Kidney glomerular epithelial cell (primary cell): ENCODE results near the gene TEC.
"Not testable (repeated sequence)": the region's sequence is repeated elsewhere in the genome, so short reads cannot be mapped to it uniquely, and the experiment has no call there.

Experiments
- DNase-seq: peaks from one replicate; lab custom pipeline; 2025; lab: John Stamatoyannopoulos, UW

Gene TEC

DNA sequence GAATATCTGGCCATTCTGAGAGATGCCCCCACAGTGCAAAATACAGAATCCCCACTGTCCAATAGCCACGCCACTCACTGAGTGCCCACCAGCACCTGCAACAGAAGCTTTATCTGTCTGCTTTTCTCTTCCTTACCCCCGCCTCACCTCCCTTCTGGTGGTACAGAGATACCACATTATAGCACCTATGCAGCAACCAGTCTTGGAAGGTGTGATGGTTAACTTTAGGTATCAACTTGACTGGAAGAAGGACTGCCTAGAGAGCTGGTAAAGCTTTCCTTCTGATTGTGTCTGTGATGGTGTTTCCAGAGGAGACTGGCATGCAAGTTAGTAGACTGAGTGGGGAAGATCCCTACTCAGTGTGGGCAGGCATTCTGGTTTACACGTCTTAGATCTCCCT lies 73.8 kb downstream of the TEC start:
- no peak for DNase-seq

DNA sequence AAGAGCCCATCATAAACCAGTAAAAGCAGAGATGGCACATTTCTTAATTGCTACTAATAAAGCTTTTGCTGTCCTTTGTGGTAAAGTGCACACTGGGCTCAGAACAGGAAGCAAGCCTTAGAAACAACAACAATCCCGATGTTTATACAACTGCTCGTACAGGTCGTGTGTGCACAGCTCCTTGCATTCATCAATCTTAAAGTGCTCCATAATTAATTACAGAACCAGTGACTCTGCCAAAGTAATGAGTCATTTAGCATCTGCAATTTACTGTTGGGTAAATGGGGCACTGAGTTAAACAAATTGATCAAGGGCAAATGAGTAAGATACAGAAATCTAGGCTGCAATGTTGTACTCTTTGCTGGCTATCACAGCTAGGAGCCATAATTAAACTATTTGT lies 74.3 kb downstream of the TEC start:
- DNase-seq: no peak

DNA sequence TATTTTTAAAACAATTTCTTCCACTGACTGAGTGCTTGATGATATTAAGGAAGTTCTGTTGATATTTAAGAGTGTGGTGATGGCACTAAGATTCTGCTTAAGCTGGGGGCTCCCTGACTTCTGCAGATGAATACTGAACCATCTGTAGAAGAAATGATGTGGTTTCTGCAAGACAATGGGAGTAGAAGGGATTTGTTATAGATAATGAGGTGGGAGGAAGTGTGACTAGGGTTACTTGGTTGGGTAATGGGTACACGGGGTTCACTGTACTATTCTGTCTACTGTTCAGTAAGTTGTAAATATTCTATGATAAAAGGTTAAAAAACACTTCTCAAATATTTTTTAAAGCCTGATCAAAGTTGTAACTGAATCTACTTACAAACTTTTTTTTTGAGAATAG lies 74.7 kb downstream of the TEC start:
- no peak for DNase-seq

DNA sequence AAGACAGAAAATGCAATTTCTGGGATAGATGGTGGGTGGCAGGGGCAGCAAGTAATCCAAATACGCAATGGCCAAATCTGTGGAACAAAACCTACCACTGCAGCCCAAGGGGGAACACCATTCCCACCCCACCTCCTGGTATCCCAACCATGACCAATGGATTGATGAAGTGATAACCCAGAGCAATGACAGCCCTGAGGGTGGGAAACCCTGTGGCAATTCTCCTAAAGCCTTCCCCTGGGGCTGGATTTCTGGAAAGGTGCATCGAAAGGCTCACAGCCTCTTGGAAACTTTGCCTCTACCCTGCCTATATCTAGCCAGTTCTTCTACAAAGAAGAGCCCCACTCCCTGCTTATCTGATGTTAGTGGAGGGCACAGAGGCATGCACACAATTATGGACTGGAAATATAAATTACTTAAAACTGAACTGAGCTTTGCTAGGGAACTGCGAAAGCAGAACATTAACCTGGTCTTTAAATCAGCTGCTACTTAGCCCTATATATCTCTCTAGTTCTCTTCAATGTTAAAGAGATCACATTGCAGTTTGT lies 75.6 kb downstream of the TEC start:
- DNase-seq: no peak

DNA sequence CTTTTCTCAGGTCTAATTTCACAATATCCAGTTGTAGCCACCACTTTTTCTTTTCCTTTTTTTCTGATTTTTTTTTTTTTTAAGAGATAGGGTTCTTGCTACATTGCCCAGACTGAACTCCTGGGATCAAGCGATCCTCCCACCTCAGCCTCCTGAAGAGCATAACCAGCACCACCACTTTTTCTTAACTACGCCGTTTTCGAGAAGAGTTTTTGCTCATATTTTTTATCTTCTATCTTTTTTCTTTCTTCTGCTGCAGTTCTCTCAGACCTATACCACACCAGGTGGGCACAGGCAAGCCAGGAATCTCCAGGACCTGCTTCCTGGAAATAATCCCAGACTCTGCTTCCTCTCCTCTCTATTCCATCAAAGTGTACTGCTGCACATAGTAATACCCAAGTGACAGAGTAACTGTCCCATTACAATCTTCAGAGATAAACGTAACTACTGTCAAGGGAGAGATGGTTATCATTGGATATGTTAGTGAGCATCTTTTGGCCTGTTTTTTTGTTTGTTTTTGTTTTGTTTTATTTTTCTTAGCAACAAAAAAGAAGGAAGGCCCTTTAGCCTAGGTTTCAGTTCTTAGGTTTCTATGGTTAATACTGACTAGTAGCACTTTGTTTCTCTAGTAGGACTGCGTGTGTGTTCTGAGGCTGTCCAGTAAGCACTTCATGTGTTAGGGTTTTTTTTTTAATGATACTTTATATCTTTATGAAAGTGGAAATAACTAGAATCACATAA lies 76.4 kb downstream of the TEC start:
- no peak for DNase-seq

DNA sequence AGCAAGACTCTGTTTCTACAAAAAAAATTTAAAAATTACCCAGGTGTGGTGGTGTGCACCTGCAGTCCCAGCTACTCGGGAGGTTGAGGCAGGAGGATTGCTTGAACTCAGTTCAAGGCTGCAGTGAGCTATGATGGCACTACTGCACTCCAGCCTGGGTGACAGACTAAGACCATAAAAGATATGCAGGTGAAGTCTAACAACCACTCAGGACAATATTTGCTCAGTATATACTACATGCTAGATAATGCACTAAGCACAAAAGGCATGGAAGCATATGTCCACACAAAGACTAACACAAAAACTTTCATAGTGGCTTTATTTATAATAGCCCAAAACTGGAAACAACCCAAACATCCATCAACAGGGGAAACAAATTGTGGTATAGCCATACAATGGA lies 77.9 kb downstream of the TEC start:
- no peak for DNase-seq

DNA sequence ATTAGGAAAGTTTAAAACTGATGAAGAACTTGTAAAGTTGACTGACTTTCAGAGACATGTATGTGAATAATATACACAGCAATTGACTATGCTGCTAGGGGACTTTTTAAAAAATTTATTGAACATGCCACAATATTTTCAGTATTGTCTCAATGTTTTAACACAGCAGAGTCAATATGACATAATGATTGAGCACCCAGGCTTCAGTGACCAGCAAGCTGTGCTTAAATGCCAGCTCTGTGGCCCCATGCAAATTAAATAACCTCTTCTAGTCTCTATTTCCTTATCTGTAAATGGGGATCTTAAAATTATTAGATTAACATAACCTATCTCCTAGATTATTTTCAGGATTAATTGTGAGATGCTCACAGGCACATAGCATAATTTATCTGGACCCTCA lies 78.8 kb downstream of the TEC start:
- DNase-seq: no peak

DNA sequence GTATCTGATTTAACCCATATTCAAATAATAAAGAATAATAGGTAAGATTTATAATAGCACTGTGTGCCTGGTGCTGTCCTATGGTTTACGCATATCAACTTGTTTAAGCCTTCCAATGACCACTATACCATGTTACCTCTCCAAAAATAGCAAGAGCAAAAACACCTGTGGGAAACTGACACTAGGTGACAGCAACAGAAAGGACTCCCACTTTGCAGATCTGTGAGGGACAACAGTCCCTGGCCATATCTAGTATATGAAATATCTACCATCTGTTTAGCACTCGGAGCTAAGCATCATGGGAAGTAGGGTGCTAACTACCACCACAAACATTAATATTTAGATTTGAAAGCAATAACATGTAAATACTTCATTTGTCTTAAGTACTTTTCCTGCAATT lies 79.9 kb downstream of the TEC start:
- DNase-seq: no peak

DNA sequence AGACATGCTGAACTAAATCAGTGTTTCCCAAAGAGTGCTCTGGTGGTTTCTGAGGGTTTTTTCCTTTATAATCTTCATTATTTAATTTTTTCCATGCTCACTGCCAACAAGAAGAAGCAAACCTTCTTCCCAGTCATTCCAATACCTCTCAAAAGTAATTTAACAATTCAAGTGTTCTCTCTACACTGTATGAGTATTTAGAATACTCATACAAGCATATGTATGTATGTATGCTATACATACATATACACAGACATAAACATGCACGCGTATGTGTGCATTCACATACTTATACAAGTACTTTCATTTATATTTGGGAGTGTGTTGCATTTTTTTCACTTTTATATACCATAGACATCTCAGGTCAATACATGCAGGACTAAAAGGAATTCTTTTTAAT lies 81.2 kb downstream of the TEC start:
- DNase-seq: no peak

DNA sequence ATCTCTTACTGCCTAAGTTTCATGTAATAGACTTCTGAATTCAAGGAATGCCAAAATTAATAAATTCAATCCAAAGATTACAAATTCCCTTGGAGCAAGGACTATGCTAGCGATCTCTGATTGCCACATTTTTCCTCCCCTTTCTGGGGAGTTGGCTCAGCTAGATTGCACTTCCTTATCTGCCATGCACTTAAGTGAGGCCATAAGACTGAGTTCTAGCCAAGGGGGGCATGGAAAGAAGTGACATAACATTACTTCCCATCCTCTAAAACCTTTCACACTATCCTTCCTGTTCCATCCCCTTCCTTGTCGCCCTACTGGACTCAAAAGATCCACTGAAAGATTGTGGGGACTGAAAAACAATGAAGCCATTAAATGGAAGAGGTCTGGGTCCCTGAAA lies 81.8 kb downstream of the TEC start:
- DNase-seq: no peak

DNA sequence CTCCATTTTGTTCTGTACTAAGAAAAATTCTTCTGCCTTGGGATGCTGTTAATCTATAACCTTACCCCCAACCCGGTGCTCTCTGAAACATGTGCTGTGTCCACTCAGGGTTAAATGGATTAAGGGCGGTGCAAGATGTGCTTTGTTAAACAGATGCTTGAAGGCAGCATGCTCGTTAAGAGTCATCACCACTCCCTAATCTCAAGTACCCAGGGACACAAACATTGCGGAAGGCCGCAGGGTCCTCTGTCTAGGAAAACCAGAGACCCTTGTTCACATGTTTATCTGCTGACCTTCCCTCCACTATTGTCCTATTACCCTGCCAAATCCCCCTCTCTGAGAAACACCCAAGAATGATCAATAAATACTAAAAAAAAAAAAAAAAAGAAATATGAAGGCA lies 82.6 kb downstream of the TEC start:
- not testable (repeated sequence) for DNase-seq

DNA sequence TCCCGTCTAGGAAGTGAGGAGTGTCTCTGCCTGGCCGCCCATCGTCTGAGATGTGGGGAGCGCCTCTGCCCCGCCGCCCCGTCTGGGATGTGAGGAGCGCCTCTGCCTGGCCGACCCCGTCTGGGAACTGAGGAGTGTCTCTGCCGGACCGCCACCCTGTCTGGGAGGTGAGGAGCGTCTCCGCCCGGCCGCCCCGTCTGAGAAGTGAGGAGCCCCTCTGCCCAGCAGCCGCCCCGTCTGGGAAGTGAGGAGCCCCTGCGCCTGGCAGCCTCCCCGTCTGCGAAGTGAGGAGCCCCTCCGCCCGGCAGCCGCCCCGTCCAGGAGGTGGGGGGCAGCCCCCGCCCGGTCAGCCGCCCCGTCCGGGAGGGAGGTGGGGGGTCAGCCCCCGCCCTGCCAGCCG lies 83.2 kb downstream of the TEC start:
- not testable (repeated sequence) for DNase-seq

DNA sequence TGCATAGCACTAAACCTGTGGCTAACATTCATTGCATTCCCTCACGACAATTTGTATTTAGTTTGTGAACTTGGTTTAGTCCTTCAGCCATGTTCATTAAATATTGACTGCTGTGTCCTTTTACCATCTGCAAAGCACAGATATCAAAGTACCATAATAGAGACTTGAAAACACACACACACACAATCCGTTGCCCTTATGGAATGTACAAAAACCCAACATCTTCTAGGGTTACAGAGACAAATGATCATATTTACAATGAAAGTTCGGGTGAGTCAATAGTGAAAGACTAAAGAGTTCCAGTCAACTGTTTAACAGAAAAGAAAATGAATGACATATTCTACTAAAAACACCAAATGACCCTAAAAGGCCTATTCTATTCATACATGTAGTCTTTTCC lies 84.8 kb downstream of the TEC start:
- peak; percentile 19 for DNase-seq

DNA sequence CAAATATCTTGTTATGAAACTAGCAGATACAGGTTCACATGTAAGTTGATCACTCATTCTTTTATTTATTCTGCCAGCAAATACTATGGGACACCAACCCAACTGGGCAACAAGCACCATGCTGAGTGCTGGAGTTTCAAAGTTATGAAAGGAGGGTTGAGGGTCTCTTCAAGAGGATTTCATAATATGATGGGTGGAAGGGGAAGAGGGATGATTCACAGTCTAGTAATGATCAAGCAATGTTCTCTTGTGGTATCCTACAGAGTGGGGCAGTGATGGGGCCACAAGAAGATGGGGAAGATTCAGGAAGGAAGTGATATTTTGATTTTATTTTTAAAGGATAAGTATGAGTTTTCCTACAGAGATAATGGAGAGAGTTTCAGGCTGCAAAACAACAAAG lies 89.4 kb downstream of the TEC start:
- no peak for DNase-seq

DNA sequence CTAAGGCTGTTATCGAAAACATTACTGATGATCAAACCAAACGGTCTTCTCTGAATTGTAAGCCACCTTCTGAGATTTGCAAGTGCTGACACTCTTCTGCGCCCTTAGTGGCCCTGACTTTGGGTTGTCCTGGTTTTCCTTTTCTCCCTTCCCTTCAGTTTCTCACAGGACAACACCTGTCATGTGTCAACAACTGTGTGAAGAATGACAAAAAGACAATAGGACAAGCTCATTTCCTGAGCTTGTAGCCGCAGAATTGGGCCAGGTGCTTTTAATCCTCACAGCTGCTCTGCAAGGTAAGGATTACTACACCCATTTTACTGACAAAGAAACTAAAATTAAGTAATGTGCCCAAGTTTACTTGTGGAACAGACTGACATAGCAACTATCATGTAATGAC lies 90.7 kb downstream of the TEC start:
- no peak for DNase-seq

DNA sequence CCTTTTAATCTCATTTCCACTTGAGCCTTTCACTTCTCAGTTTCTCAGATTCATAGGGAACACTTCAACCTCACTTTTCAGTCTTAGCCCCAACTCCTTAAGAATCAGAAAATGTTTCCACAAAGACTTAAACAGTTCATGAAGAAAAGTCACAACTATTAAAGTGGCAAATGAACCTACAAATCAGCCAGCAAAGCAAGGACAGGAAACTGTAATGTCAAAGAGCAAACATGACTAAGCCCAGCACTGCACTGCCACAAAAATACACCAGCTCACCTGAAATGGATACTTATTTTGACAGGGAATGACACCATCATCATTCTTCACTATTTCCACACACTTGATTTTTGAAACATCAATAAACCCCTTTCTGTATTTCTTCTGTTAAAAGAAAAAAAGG lies 93.8 kb downstream of the TEC start:
- no peak for DNase-seq

DNA sequence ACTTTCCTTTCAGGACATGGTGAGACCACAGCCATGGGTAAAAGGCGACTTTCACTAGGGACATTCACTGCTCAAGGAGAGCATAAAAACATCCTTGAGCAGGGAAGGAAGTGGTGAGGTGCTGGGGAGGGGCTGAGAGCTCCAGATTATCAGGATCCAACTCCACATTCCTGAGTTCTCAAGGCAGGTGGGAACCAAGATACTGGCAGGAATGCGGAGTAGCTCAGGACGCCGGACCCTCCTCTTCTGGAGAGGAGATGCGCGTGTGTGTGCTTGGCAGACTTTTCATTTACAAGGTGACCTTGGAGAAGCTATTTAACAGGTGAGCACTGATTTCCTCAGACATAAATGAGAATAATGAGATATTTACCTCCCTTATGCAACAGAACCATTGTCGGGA lies 94.3 kb downstream of the TEC start:
- no peak for DNase-seq

DNA sequence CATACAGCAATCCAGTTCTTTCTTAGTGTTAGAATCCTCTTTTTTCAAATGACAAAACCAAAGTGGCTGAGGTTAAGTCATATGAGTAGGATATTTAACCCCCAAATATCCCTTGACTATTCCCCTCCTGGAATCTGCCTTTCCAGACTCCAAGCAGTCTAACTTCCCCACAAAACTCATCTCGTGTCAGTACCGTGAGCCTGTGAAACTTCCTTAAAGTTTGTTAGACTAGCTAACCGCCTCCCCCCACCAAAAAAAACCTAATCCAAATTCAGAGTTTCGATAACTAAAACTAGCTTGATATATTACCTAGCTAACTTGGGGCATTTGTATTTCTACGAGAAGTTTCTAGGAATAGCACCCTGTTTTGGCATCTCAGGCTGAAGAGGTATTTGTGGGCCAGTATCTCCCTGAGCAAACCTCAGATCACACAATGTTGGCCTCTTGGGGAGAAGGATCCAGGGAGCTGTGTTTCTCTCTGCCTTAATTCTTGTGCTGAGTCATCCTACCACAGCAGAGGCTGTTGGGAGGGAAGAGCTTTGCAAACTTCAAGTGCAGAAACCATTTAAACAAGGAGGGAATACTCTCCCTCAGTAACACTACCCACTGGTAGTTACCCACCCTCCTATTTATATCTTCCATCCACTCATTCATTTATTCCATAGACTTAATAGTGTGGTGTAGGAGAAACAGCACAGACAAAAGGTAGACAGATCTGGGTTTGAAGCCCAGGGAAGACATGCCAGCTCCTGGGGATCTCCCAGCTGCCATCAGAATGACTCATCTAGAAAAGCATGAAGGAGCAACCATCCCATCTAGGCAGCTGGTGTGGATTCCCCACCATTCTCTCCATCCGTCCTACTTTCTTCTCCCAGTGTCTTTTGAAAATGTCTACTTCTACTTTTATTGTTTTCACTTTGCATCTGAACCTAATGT lies 96.3 kb downstream of the TEC start:
- DNase-seq: peak; percentile 68

DNA sequence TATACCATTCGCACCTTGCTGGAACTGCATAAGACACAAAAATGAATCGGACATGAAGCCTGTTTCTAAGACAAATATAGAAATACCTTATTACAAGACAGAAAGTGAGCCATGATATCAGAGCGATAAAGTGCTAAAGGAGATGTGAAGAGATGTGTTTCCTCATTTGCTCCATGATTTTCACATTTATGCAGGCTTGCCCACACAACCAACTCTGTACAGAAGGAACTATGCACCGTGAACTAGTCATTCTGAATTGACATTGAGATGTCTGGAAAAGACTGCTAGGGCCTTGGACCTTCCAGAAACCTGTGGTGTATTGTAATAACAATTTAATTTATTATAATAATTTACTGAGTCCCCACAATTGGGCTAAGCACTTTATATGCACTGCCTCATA lies 97.0 kb downstream of the TEC start:
- DNase-seq: no peak

DNA sequence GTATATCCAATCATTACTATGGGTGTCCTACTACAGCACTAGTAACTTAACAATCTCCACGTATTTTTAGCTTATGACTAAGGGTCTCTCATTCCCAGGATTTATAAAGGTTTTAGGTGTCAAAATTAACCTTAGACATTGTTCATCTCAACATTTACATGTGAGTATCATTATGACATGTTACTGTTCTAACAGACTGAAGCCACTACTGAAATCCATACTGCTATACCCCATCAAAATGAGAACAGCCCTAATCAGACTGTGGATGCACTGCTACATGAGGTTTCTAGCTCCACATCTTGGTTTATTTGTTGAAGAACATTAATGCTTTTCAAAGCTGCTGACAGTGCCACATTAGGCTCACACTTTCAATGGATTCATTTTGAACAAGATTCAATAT lies 100.0 kb downstream of the TEC start:
- no peak for DNase-seq

DNA sequence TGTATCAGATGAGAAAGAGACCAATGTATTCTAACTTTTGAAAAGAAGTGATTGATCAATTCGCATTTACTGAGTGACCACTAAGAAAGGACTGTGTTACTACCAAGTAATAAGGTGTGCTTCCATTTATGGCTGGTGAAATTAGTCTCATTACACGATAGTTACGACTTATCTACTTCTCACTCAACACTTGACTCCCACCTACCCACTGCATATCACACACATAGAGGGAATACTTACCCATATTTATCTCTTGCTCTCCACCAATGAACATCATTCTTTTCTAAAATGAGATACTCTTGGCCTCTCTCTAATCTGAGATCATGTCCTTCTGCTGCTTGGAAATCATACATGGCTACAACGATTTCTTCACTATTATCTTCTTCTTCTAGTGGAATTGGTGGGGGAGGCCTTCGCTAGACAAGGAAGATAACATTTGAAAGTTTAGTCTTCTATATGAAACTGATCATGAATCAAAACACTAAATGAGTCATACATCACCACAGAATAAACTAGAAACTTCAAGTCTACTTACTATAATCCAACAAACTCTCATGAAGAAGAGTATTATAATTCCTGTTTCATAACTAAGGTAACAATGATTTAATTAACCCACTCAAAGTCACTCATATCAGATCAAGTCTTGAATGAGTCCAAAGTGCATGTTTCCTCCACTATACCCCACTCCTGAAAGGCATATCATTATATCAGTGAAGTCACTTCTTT lies 101.9 kb downstream of the TEC start:
- DNase-seq: no peak

DNA sequence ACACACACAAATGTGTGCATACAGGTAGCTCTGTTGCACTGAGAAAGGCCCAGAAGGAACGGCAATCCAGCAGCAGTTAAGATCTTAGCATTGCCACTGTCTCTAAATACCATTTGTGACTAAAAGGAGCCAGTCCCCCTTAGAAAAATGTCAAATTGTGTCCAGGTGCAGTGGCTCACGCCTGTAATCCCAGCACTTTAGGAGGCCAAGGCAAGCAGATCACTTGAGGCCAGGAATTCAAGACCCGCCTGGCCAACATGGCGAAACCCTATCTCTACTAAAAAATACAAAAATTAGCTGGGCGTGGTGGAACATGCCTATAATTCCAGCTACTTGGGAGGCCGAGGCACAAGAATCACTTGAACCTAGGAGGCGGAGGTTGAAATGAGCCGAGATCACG lies 105.1 kb downstream of the TEC start:
- not testable (repeated sequence) for DNase-seq

DNA sequence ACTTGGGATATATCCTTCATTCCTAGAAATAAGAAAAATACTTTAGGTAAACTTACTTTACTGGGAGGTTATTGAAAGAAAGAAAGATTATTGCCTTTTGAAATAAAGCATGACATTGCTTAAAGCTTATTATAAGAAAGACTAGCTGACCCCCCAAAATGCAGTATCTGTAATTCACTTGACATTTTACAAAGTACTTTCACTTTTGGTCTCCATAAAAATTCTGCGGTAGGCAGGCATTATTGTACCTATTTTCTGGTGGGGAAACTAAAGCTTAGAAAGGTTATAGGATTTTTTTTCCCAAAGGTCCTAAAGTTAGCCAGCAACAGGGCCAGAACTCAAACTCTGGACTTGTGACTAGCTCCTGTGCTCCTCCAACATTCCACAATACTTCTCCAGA lies 105.9 kb downstream of the TEC start:
- DNase-seq: no peak
